ENCODE measurements around the gene CCDC102B.

Gene CCDC102B

GRCh38 chr18:68818584-68818983 is 20.7 kb downstream of the CCDC102B start:
- H3K4me3 ChIP-seq (replicated peaks in 1 of 2; ENCODE audit: low read depth in 2 of 2, low read length in 2 of 2), result no peak overlapping the region
- DNase-seq (ENCODE audit: low read depth in 2 of 2), result no peak
- TF ChIP-seq CTCF (IDR thresholded peaks at IDR 0.05; ENCODE audit: low read depth, low read length), result no peak

GRCh38 chr18:68822926-68823325 is 25.0 kb downstream of the CCDC102B start:
- TF ChIP-seq CTCF (IDR thresholded peaks at IDR 0.05; ENCODE audit: low read depth, low read length), result no peak
- no peak for DNase-seq (ENCODE audit: low read depth in 2 of 2)
- H3K4me3 ChIP-seq (replicated peaks in 1 of 2; ENCODE audit: low read depth in 2 of 2, low read length in 2 of 2), result no peak overlapping the region

GRCh38 chr18:68826121-68826520 is 28.2 kb downstream of the CCDC102B start:
- DNase-seq (ENCODE audit: low read depth in 2 of 2), result peak in 1 of 2 donors; percentile 29
- no peak for TF ChIP-seq CTCF (IDR thresholded peaks at IDR 0.05; ENCODE audit: low read depth, low read length)
- no peak overlapping the region for H3K4me3 ChIP-seq (replicated peaks in 1 of 2; ENCODE audit: low read depth in 2 of 2, low read length in 2 of 2)

GRCh38 chr18:68830256-68831045 is 32.6 kb downstream of the CCDC102B start:
- no peak for TF ChIP-seq CTCF (IDR thresholded peaks at IDR 0.05; ENCODE audit: low read depth, low read length)
- no peak for DNase-seq (ENCODE audit: low read depth in 2 of 2)
- H3K4me3 ChIP-seq (replicated peaks in 1 of 2; ENCODE audit: low read depth in 2 of 2, low read length in 2 of 2), result no peak overlapping the region

GRCh38 chr18:68833756-68834155 is 35.9 kb downstream of the CCDC102B start:
- peak in 1 of 2 donors; percentile 42 for DNase-seq (ENCODE audit: low read depth in 2 of 2)
- TF ChIP-seq CTCF (IDR thresholded peaks at IDR 0.05; ENCODE audit: low read depth, low read length), result no peak
- H3K4me3 ChIP-seq (replicated peaks in 1 of 2; ENCODE audit: low read depth in 2 of 2, low read length in 2 of 2), result no peak overlapping the region

- no peak overlapping the region for H3K4me3 ChIP-seq (replicated peaks in 1 of 2; ENCODE audit: low read depth in 2 of 2, low read length in 2 of 2)
- no peak for TF ChIP-seq CTCF (IDR thresholded peaks at IDR 0.05; ENCODE audit: low read depth, low read length)
- peak; percentile 26 to 69 for DNase-seq (ENCODE audit: low read depth in 2 of 2)
Observed at GRCh38 chr18:68837665-68838451, 40.0 kb downstream of the CCDC102B start.

Data from cardiac fibroblast (primary cell).